OCI-LY7 (cell line): ENCODE measurements around the gene TAOK2. TPM values are rescaled to one million over a fixed set of nuclear protein-coding genes. Genes with fewer than 3 reads are reported as not detected.

Experiments
- BruUV-seq: library from RNA; stranded (reverse); fragments of 400-500 nt; replicated peaks from 2 replicates; lab custom pipeline; 2021; lab: Mats Ljungman, UMichigan
- CTCF ChIA-PET: fragments of 300-600 bp; sonication (Branson Sonifier 250); formaldehyde crosslinking; loops from one replicate; lab custom pipeline; 2022; ENCODE audit warnings: antibody characterized with exemption; ENCODE audit not compliant: unreplicated experiment; lab: Charles Lee
- POLR2A ChIA-PET: fragments of 300-600 bp; sonication (Branson Sonifier 250); formaldehyde crosslinking; loops from one replicate; lab custom pipeline; 2022; ENCODE audit warnings: antibody characterized with exemption; lab: Charles Lee
- DNase-seq: peaks from one replicate; pipeline ENCODE4 v3.0.0-alpha.2; 2015; ENCODE audit warnings: low spot score
- H2AFZ ChIP-seq: fragments of 200-600 bp; sonication (generic), shearing (Covaris generic); 2 replicates; pipeline ENCODE4 v1.6.1; 2014; ENCODE audit warnings: mild to moderate bottlenecking, antibody characterized with exemption, low read length, moderate library complexity
- H3K27ac ChIP-seq: fragments of 200-600 bp; sonication (generic); 2 replicates; pipeline ENCODE4 v1.5.1; 2014; ENCODE audit warnings: mixed run types, low read depth, mild to moderate bottlenecking, moderate library complexity, low read length, inconsistent platforms; ENCODE audit not compliant: poor library complexity, severe bottlenecking
- H3K36me3 ChIP-seq: fragments of 200-600 bp; sonication (generic); 2 replicates; pipeline ENCODE4 v1.6.1; 2014; ENCODE audit warnings: mild to moderate bottlenecking, antibody characterized with exemption, low read length, moderate library complexity, mixed read lengths; ENCODE audit not compliant: insufficient read depth
- H3K4me1 ChIP-seq: fragments of 200-600 bp; sonication (generic); 2 replicates; pipeline ENCODE4 v1.5.1; 2014; ENCODE audit warnings: mild to moderate bottlenecking, low read length; ENCODE audit not compliant: insufficient read depth, poor library complexity, severe bottlenecking
- H3K4me2 ChIP-seq: fragments of 200-600 bp; sonication (generic); 2 replicates; pipeline ENCODE4 v1.6.1; 2014; ENCODE audit warnings: mild to moderate bottlenecking, low read length
- H3K4me3 ChIP-seq: fragments of 200-600 bp; sonication (generic); 2 replicates; pipeline ENCODE4 v1.5.1; 2014; ENCODE audit warnings: mild to moderate bottlenecking, low read depth, low read length; ENCODE audit not compliant: poor library complexity, severe bottlenecking
- H3K79me2 ChIP-seq: fragments of 200-600 bp; sonication (generic); 2 replicates; pipeline ENCODE4 v1.6.1; 2016; ENCODE audit warnings: low read depth, mild to moderate bottlenecking, low read length, moderate library complexity, mixed read lengths; ENCODE audit not compliant: insufficient read depth
- H3K9me2 ChIP-seq: fragments of 200-600 bp; sonication (generic); 2 replicates; pipeline ENCODE4 v1.6.1; 2016; ENCODE audit warnings: mild to moderate bottlenecking, low read length, mixed read lengths; ENCODE audit not compliant: insufficient read depth
- H3K9me3 ChIP-seq: fragments of 200-600 bp; sonication (generic); 2 replicates; pipeline ENCODE4 v1.6.1; 2014; ENCODE audit warnings: mild to moderate bottlenecking, mixed run types, low read length, mixed read lengths
- H4K20me1 ChIP-seq: fragments of 200-600 bp; sonication (generic); 2 replicates; pipeline ENCODE4 v1.6.1; 2014; ENCODE audit warnings: mild to moderate bottlenecking, antibody characterized with exemption, low read length, moderate library complexity, mixed read lengths; ENCODE audit not compliant: insufficient read depth
- EZH2phosphoT487 ChIP-seq: fragments of 200-600 bp; sonication (generic); IDR thresholded peaks from 2 replicates; pipeline ENCODE4 v1.6.1; 2018; ENCODE audit warnings: low read depth, borderline replicate concordance, mild to moderate bottlenecking, mixed run types, antibody characterized with exemption, low read length, moderate library complexity, mixed read lengths
- intact Hi-C: fragments of 100-400 bp; cut with micrococcal nuclease; formaldehyde crosslinking; loops from one replicate; pipeline ENCODE4 v1.10.0; 2022; ENCODE audit not compliant: unreplicated experiment
- total RNA-seq, 2 experiments: library from RNA; depleted of rRNA in 1 of 2; stranded (reverse); fragments of >200 nt in 1 of 2; shearing (Covaris generic) in 1 of 2; gene quantifications; 2 replicates each; pipeline ENCODE4 v1.2.3, GENCODE V29; 2014 to 2022
- TF ChIP-seq, protein P1 (sequence below): fragments of 200-600 bp; sonication (generic); conservative IDR thresholded peaks from 2 replicates; pipeline ENCODE4 v1.5.1; 2014; ENCODE audit warnings: mild to moderate bottlenecking, antibody characterized with exemption, low read length, moderate library complexity, mixed read lengths

The TAOK2 gene
- total RNA-seq, 2 experiments from 2014 or later, result 31.7 to 45.0 TPM

- no peaks in the 10 kb centered on the region for H3K9me3 ChIP-seq
- no peak for TF ChIP-seq EZH2phosphoT487
- TF ChIP-seq, protein P1, sequence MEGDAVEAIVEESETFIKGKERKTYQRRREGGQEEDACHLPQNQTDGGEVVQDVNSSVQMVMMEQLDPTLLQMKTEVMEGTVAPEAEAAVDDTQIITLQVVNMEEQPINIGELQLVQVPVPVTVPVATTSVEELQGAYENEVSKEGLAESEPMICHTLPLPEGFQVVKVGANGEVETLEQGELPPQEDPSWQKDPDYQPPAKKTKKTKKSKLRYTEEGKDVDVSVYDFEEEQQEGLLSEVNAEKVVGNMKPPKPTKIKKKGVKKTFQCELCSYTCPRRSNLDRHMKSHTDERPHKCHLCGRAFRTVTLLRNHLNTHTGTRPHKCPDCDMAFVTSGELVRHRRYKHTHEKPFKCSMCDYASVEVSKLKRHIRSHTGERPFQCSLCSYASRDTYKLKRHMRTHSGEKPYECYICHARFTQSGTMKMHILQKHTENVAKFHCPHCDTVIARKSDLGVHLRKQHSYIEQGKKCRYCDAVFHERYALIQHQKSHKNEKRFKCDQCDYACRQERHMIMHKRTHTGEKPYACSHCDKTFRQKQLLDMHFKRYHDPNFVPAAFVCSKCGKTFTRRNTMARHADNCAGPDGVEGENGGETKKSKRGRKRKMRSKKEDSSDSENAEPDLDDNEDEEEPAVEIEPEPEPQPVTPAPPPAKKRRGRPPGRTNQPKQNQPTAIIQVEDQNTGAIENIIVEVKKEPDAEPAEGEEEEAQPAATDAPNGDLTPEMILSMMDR, result no peak
- no peak overlapping the region for H2AFZ ChIP-seq
- DNase-seq, result no peak
- POLR2A ChIA-PET, result interaction anchor here (0.6 to 3.4 kb wide), 3 partner anchors 9 to 37 kb away, joined by 3 to 56 read pairs (median 17); partner anchors contain the start of genes KCTD13 and TAOK2
- no peaks in the 10 kb centered on the region for H3K9me2 ChIP-seq
- no TSS peak for BruUV-seq
- peaks cover 17% of the 10 kb centered on the region for H3K4me1 ChIP-seq
- H3K36me3 ChIP-seq, result peaks cover 14% of the 10 kb centered on the region
- H4K20me1 ChIP-seq, result no peaks in the 10 kb centered on the region
- CTCF ChIA-PET, result interaction anchor here (0.6 to 0.9 kb wide), 2 partner anchors 10 to 236 kb away, joined by 3 to 6 read pairs; partner anchors contain the start of gene TAOK2
- H3K4me3 ChIP-seq, result peak overlapping the region; percentile 75
- intact Hi-C loops, result no loop called here
- H3K79me2 ChIP-seq, result no peaks in the 10 kb centered on the region
- H3K4me2 ChIP-seq, result peak overlapping the region; percentile 95
- H3K27ac ChIP-seq, result no peak overlapping the region
Measured at GRCh38 chr16:29963021-29963743, 10.5 kb upstream of the TAOK2 start.

GRCh38 chr16:29968205-29968604 is 5.5 kb upstream of the TAOK2 start:
- BruUV-seq, result no TSS peak
- Histone ChIP-seq H3K4me3 (no peak overlapping the region), H3K36me3 (peaks cover 48% of the 10 kb centered on the region), H3K4me2 (no peak overlapping the region), H4K20me1 (no peaks in the 10 kb centered on the region), H3K9me2 (no peaks in the 10 kb centered on the region), H3K27ac (no peak overlapping the region), H3K4me1 (peaks cover 8% of the 10 kb centered on the region), H3K79me2 (no peaks in the 10 kb centered on the region), H3K9me3 (no peaks in the 10 kb centered on the region), H2AFZ (no peak overlapping the region)
- POLR2A ChIA-PET, result no interaction called here
- TF ChIP-seq, protein P1, result no peak
- TF ChIP-seq EZH2phosphoT487, result no peak
- CTCF ChIA-PET, result no interaction called here
- intact Hi-C loops, result no loop called here
- no peak for DNase-seq

DNA sequence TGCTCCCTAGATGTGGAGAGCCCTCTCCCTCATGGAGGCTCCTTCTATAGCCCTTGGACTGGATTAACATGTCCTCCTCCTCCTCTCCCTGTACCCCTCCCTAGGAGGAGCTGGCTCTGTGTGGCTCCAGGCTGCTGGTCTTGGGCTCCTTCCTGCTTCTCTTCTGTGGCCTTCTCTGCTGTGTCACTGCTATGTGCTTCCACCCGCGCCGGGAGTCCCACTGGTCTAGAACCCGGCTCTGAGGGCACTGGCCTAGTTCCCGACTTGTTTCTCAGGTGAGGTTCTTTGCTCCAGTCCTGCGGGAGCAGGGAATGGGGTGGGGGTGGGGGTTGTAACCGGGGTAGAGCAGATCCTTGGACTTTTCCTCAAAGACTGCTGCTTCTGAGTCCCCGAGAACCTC is 2.4 kb upstream of the TAOK2 start:
- POLR2A ChIA-PET, result interaction anchor here (3.8 kb wide), 1 partner anchor 10 kb away, joined by 56 read pairs; the partner anchor contains the start of gene TMEM219
- intact Hi-C loops, result loop anchor here (5.0 kb wide), 1 partner anchor 154 kb away; the partner anchor contains the start of gene PAGR1
- no TSS peak for BruUV-seq

More for the DNA sequence above, 2.4 kb upstream of the TAOK2 start:
- Histone ChIP-seq H3K9me3 (no peaks in the 10 kb centered on the region), H3K36me3 (peaks cover 42% of the 10 kb centered on the region), H3K4me1 (peaks cover 25% of the 10 kb centered on the region), H3K9me2 (no peaks in the 10 kb centered on the region), H2AFZ (no peak overlapping the region), H3K79me2 (peaks cover 26% of the 10 kb centered on the region), H3K27ac (no peak overlapping the region), H3K4me3 (no peak overlapping the region), H3K4me2 (no peak overlapping the region), H4K20me1 (0 out of 2 replicates have a peak, but pooled peaks cover 7% of the 10 kb centered on the region)
- TF ChIP-seq, protein P1, result no peak
- no peak for TF ChIP-seq EZH2phosphoT487
- DNase-seq, result no peak
- CTCF ChIA-PET, result no interaction called here
